Measurements from ENCODE around the gene NPHP4. TPM values are rescaled to one million over a fixed set of nuclear protein-coding genes. Genes with fewer than 3 reads are reported as not detected.

Gene NPHP4
- total RNA-seq, 1 experiment from 2014 or later = 10.7 TPM

- no peak overlapping the region for H3K4me3 ChIP-seq
- peaks cover 10% of the 10 kb centered on the region; the same call in 1 of the 2 replicates for H3K36me3 ChIP-seq
- no peaks in the 10 kb centered on the region for H3K9me3 ChIP-seq
- no peaks in the 10 kb centered on the region for H3K27me3 ChIP-seq
- DNase-seq = peak; percentile 30
These were observed 8.7 kb downstream of the NPHP4 start for GRCh38 chr1:5983361-5984103.

- Histone ChIP-seq H3K9me3 (no peaks in the 10 kb centered on the region), H3K27me3 (no peaks in the 10 kb centered on the region), H3K4me3 (no peak overlapping the region), H3K36me3 (peaks cover 10% of the 10 kb centered on the region; the same call in 1 of the 2 replicates)
- no peak for DNase-seq
These were observed 9.4 kb downstream of the NPHP4 start for GRCh38 chr1:5982868-5983267.

GRCh38 chr1:5982276-5982675, 9.9 kb downstream of the NPHP4 start:
- no peaks in the 10 kb centered on the region for H3K27me3 ChIP-seq
- no peaks in the 10 kb centered on the region for H3K9me3 ChIP-seq
- H3K4me3 ChIP-seq = no peak overlapping the region
- H3K36me3 ChIP-seq = peaks cover 13% of the 10 kb centered on the region
- DNase-seq = no peak

- Histone ChIP-seq H3K36me3 (peaks cover 13% of the 10 kb centered on the region), H3K4me3 (no peak overlapping the region), H3K9me3 (no peaks in the 10 kb centered on the region), H3K27me3 (no peaks in the 10 kb centered on the region)
- no peak for DNase-seq
These were observed 11.2 kb downstream of the NPHP4 start for GRCh38 chr1:5981009-5981380.

- Histone ChIP-seq H3K4me3 (no peak overlapping the region), H3K9me3 (no peaks in the 10 kb centered on the region), H3K27me3 (no peaks in the 10 kb centered on the region), H3K36me3 (peaks cover 12% of the 10 kb centered on the region)
- peak; percentile 46 for DNase-seq
These were observed 11.8 kb downstream of the NPHP4 start for GRCh38 chr1:5980314-5981008.

- Histone ChIP-seq H3K27me3 (no peaks in the 10 kb centered on the region), H3K9me3 (no peaks in the 10 kb centered on the region)
- no peak for DNase-seq
These were observed 12.5 kb downstream of the NPHP4 start for GRCh38 chr1:5979536-5980313.

GRCh38 chr1:5978452-5978851, 13.8 kb downstream of the NPHP4 start:
- Histone ChIP-seq H3K9me3 (no peaks in the 10 kb centered on the region), H3K27me3 (no peaks in the 10 kb centered on the region), H3K4me3 (no peak overlapping the region), H3K36me3 (peaks cover 7% of the 10 kb centered on the region)
- peak; percentile 49 for DNase-seq

More at GRCh38 chr1:5979536-5980313, 12.5 kb downstream of the NPHP4 start:
- H3K36me3 ChIP-seq = peaks cover 11% of the 10 kb centered on the region
- no peak overlapping the region for H3K4me3 ChIP-seq

- Histone ChIP-seq H3K9me3 (no peaks in the 10 kb centered on the region), H3K4me3 (no peak overlapping the region), H3K36me3 (peaks cover 3% of the 10 kb centered on the region), H3K27me3 (no peaks in the 10 kb centered on the region)
- no peak for DNase-seq
These were observed 14.5 kb downstream of the NPHP4 start for GRCh38 chr1:5977494-5978444.

- Histone ChIP-seq H3K27me3 (no peaks in the 10 kb centered on the region), H3K4me3 (no peak overlapping the region), H3K9me3 (no peaks in the 10 kb centered on the region), H3K36me3 (peaks cover 3% of the 10 kb centered on the region)
- DNase-seq = no peak
These were observed 15.3 kb downstream of the NPHP4 start for GRCh38 chr1:5976726-5977493.

GRCh38 chr1:5976231-5976630, 16.0 kb downstream of the NPHP4 start:
- Histone ChIP-seq H3K4me3 (no peak overlapping the region), H3K27me3 (no peaks in the 10 kb centered on the region), H3K36me3 (peaks cover 3% of the 10 kb centered on the region), H3K9me3 (no peaks in the 10 kb centered on the region)
- DNase-seq = no peak

GRCh38 chr1:5975133-5975880, 16.9 kb downstream of the NPHP4 start:
- Histone ChIP-seq H3K4me3 (no peak overlapping the region), H3K9me3 (no peaks in the 10 kb centered on the region)
- peak; percentile 43 for DNase-seq

GRCh38 chr1:5974631-5975030, 17.6 kb downstream of the NPHP4 start:
- Histone ChIP-seq H3K36me3 (peaks cover 3% of the 10 kb centered on the region), H3K27me3 (no peaks in the 10 kb centered on the region), H3K4me3 (no peak overlapping the region), H3K9me3 (no peaks in the 10 kb centered on the region)
- no peak for DNase-seq

More at GRCh38 chr1:5975133-5975880, 16.9 kb downstream of the NPHP4 start:
- H3K36me3 ChIP-seq = peaks cover 3% of the 10 kb centered on the region
- no peaks in the 10 kb centered on the region for H3K27me3 ChIP-seq

- H3K9me3 ChIP-seq = no peaks in the 10 kb centered on the region
- DNase-seq = no peak
- no peak overlapping the region for H3K4me3 ChIP-seq
- H3K27me3 ChIP-seq = no peaks in the 10 kb centered on the region
- H3K36me3 ChIP-seq = peaks cover 3% of the 10 kb centered on the region
These were observed 18.5 kb downstream of the NPHP4 start for GRCh38 chr1:5973771-5974170.

- Histone ChIP-seq H3K9me3 (no peaks in the 10 kb centered on the region), H3K4me3 (no peak overlapping the region), H3K27me3 (no peaks in the 10 kb centered on the region), H3K36me3 (no peaks in the 10 kb centered on the region; the same call in 1 of the 2 replicates)
- no peak for DNase-seq
These were observed 20.1 kb downstream of the NPHP4 start for GRCh38 chr1:5972198-5972520.

All from MG63 (cell line).